Testis (tissue), 3 donors: Measurements from ENCODE around the gene ATP2B3. TPM values are rescaled to one million over a fixed set of nuclear protein-coding genes. Genes with fewer than 3 reads are reported as not detected.

Experiments
- DNase-seq: peaks from one replicate; pipeline ENCODE4 v3.0.0-alpha.2; 2019
- H3K27ac ChIP-seq, 2 donors: fragments of 200-600 bp; sonication (generic); one replicate each; pipeline ENCODE4 v1.5.1; 2019
- H3K27me3 ChIP-seq: fragments of 200-600 bp; sonication (generic); one replicate; pipeline ENCODE4 v1.5.1; 2019
- H3K36me3 ChIP-seq: fragments of 200-600 bp; sonication (generic); one replicate; pipeline ENCODE4 v1.5.1; 2017; ENCODE audit warnings: low read depth; ENCODE audit errors: missing control alignments
- H3K4me1 ChIP-seq: fragments of 200-600 bp; sonication (generic); one replicate; pipeline ENCODE4 v1.5.1; 2019
- H3K4me3 ChIP-seq, 2 donors: fragments of 200-600 bp; sonication (generic); one replicate each; pipeline ENCODE4 v1.5.1; 2017 to 2019
- H3K9me3 ChIP-seq: fragments of 200-600 bp; sonication (generic); one replicate; pipeline ENCODE4 v1.5.1; 2017
- CTCF ChIP-seq, 3 experiments: fragments of 450-650 bp in 2 of 3; fragments of 200-600 bp in 1 of 3; sonication (generic) in 1 of 3; IDR thresholded peaks; one replicate each; pipeline ENCODE4 v1.5.1; 2016 to 2019; ENCODE audit warnings: antibody characterized with exemption in 3 of 3, mild to moderate bottlenecking in 2 of 3, moderate library complexity in 1 of 3
- POLR2A ChIP-seq: fragments of 450-650 bp; IDR thresholded peaks from one replicate; pipeline ENCODE4 v1.6.1; 2017; ENCODE audit warnings: antibody characterized with exemption, mild to moderate bottlenecking, moderate library complexity
- WGBS, 2 donors: methylation state at CpG; one replicate each; pipeline ENCODE4 v1.1.5; 2018; 5-methylcytosine and 5-hydroxymethylcytosine counted together
- intact Hi-C: fragments of 100-400 bp; cut with DNase I; formaldehyde crosslinking; loops from one replicate; pipeline ENCODE4 v1.15.1; 2023; ENCODE audit warnings: low total_unique reads
- polyA plus RNA-seq: library from polyadenylated mRNA; stranded (reverse); fragments of 350-450 nt; fragmentation: Illumina TruSeq; extraction: RNeasy Lipid Tissue Mini Kit (QIAGEN cat#74804); gene quantifications from one replicate; pipeline ENCODE4 v1.2.3, GENCODE V29; 2014; ENCODE audit warnings: low read depth, low replicate concordance; ENCODE audit not compliant: insufficient read depth
- total RNA-seq, 2 donors: library from RNA; depleted of rRNA; stranded (reverse); fragments of >200 nt; gene quantifications; one replicate each; pipeline ENCODE4 v1.2.3, GENCODE V29; 2016

ATP2B3 gene
- total and polyA plus RNA-seq, 3 donors from 2014 or later = 0.16 to 1.2 (median 0.73) TPM

DNA sequence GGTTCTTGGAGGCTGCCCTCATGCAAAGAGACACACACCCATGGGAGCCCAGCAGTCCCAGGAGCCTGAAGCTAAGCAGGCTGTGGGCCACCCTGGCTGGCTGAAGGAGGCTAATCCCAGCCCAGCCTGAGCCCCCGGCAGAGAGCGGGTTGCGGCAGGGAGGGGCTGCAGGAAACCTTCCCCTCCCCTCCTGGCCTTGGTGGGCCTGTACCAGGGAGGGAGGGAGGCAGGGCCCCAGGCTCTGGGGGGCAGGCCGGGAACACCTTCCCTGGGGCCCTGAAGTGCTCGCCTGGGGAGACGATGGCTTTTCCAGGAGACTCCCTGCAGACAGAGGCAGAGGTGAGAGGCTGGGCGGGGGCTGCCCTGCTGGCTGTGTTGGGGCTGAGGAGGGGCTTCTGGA lies 19.0 kb upstream of the ATP2B3 start:
- Histone ChIP-seq H3K9me3 (no peaks in the 10 kb centered on the region), H3K36me3 (no peaks in the 10 kb centered on the region), H3K27me3 (no peaks in the 10 kb centered on the region), H3K27ac (no peak overlapping the region), H3K4me3 (no peak overlapping the region), H3K4me1 (peaks cover 3% of the 10 kb centered on the region)
- intact Hi-C loops = no loop called here
- WGBS, 2 donors = 83% methylated on average over 1 of the region's 7 CpGs; no CpG with 5 or more reads in 1 of the 2 donors
- DNase-seq = no peak
- TF ChIP-seq POLR2A = no peak
- no peak for TF ChIP-seq CTCF (IDR thresholded peaks at IDR 0.05)

- TF ChIP-seq POLR2A (no peak), CTCF (IDR thresholded peaks at IDR 0.05) (no peak)
- Histone ChIP-seq H3K4me1 (peaks cover 3% of the 10 kb centered on the region), H3K36me3 (no peaks in the 10 kb centered on the region), H3K27me3 (no peaks in the 10 kb centered on the region), H3K4me3 (no peak overlapping the region), H3K9me3 (no peaks in the 10 kb centered on the region), H3K27ac (no peak overlapping the region)
- DNase-seq = no peak
- intact Hi-C loops = no loop called here
- WGBS, 2 donors = 14% methylated on average over 6 of the region's 15 CpGs; no CpG with 5 or more reads in 1 of the 2 donors
Observed at GRCh38 chrX:153499341-153499740, 18.1 kb upstream of the ATP2B3 start.

DNA sequence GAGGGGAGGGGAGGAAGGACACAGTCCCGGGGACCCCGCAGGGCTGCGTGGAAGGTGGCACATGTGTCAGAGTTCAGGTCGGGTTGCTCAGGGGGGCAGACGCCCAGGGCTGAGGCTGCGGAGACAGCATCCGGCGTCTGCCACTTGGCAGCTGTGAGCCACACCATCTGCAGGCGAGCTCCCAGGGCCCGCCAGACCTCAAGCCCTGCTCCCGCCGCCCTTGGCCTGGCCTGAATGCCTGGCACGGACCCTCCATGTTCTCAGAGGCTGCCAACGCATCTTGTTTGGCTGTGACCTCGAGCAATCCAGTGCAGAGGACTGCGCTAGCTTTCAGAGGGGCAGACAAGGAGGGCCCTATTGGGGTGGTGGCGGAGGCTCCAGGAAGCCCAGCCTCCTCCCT lies 17.6 kb upstream of the ATP2B3 start:
- no peaks in the 10 kb centered on the region for H3K27me3 ChIP-seq
- H3K27ac ChIP-seq = no peak overlapping the region
- 50 to 73% methylated on average over 2 to 4 of the region's 17 CpGs for WGBS, 2 donors
- H3K4me3 ChIP-seq = no peak overlapping the region
- DNase-seq = peak; percentile 19
- peaks cover 3% of the 10 kb centered on the region for H3K4me1 ChIP-seq
- intact Hi-C loops = no loop called here
- H3K9me3 ChIP-seq = no peaks in the 10 kb centered on the region
- TF ChIP-seq POLR2A (no peak), CTCF (IDR thresholded peaks at IDR 0.05) (no peak)
- no peaks in the 10 kb centered on the region for H3K36me3 ChIP-seq

GRCh38 chrX:153500676-153501280 lies 16.7 kb upstream of the ATP2B3 start:
- no peak overlapping the region for H3K4me3 ChIP-seq
- no peaks in the 10 kb centered on the region for H3K36me3 ChIP-seq
- no peaks in the 10 kb centered on the region for H3K9me3 ChIP-seq
- intact Hi-C loops = no loop called here
- no peak overlapping the region for H3K27ac ChIP-seq
- DNase-seq = no peak
- 79 to 81% methylated on average over 8 to 9 of the region's 9 CpGs for WGBS, 2 donors
- H3K4me1 ChIP-seq = peaks cover 3% of the 10 kb centered on the region
- no peak for TF ChIP-seq CTCF (IDR thresholded peaks at IDR 0.05)
- no peak for TF ChIP-seq POLR2A
- H3K27me3 ChIP-seq = no peaks in the 10 kb centered on the region

GRCh38 chrX:153501530-153501929 lies 15.9 kb upstream of the ATP2B3 start:
- no peak overlapping the region for H3K4me3 ChIP-seq
- WGBS, 2 donors = 88% methylated on average over 5 of the region's 8 CpGs; no CpG with 5 or more reads in 1 of the 2 donors
- H3K9me3 ChIP-seq = no peaks in the 10 kb centered on the region
- H3K27ac ChIP-seq = no peak overlapping the region
- H3K27me3 ChIP-seq = no peaks in the 10 kb centered on the region
- no peaks in the 10 kb centered on the region for H3K36me3 ChIP-seq
- DNase-seq = no peak
- intact Hi-C loops = no loop called here
- TF ChIP-seq CTCF (IDR thresholded peaks at IDR 0.05) (no peak), POLR2A (no peak)
- peaks cover 3% of the 10 kb centered on the region for H3K4me1 ChIP-seq
